Heart left ventricle (tissue), 13 donors: ENCODE measurements around the gene PLEKHA7.

Source experiments
- CTCF ChIP-seq, 12 donors: fragments of 200-600 bp; sonication (generic) in 4 of 12; IDR thresholded peaks; one replicate each; pipeline versions ENCODE4 v1.5.0 to v1.8.0; 2018 to 2022; ENCODE audit warnings: antibody characterized with exemption in 12 of 12, mild to moderate bottlenecking in 5 of 12
- POLR2A ChIP-seq, 2 donors: fragments of 450-650 bp; IDR thresholded peaks; one replicate each; pipeline ENCODE4 v1.6.1; 2017; ENCODE audit warnings: antibody characterized with exemption in 2 of 2, mild to moderate bottlenecking in 2 of 2, moderate library complexity in 2 of 2
- donor health status: ischemic (EF 13 %, LVEDD 7.1; RV severe dilation, severe dysfunction).
- donor health status: DM: no; HTN: yes; CAD: no.
- donor health status: DM: no; HTN: no; CAD: no.
- donor health status: ischemic (EF 25% LVEDD 6.9; RV normal size, moderate dysfunction).
- donor health status: ischemic (EF 25% LVEDD 5.7; RV mildly dilated, moderate dysfunction).
- donor health status: ischemic (EF 35%, LVEDD 5.7; RV mildly dilated, moderate dysfunction).
- donor health status: nonischemic (EF 11% LVEDD 7.7; RV severe dilation, severe dysfunction).
- donor health status: DM: yes; HTN: yes; CAD: no.
- donor health status: PGD.
- donor health status: ischemic (EF 29% LVEDD 5.4; RV normal size, mild dysfunction).
- donor health status: nonischemic (EF 23%, LVEDD 6.1; RV moderate dilation, normal function).

GRCh38 chr11:16834384-16834783 is 179.8 kb downstream of the PLEKHA7 start:
- TF ChIP-seq CTCF (IDR thresholded peaks at IDR 0.05): no peak
- TF ChIP-seq POLR2A (IDR thresholded peaks at IDR 0.05): no peak
